SJCRH30 (cell line): ENCODE data around the gene SLPI. TPM values are rescaled to one million over a fixed set of nuclear protein-coding genes. Genes with fewer than 3 reads are reported as not detected.

Experiments
- DNase-seq, 2 experiments: peaks; one replicate each; pipeline ENCODE4 v3.0.0-alpha.2; 2015 to 2020
- H3K27ac ChIP-seq: fragments of 250-450 bp; sonication (Bioruptor Pico); 2 replicates; pipeline ENCODE4 v1.5.1; 2020; ENCODE audit warnings: mild to moderate bottlenecking, moderate library complexity
- H3K27me3 ChIP-seq: fragments of 250-450 bp; sonication (Bioruptor Pico); 2 replicates; pipeline ENCODE4 v1.5.1; 2020; ENCODE audit warnings: mild to moderate bottlenecking, moderate library complexity
- H3K36me3 ChIP-seq: fragments of 250-450 bp; sonication (Bioruptor Pico); 2 replicates; pipeline ENCODE4 v1.5.1; 2020; ENCODE audit warnings: mild to moderate bottlenecking, moderate library complexity
- H3K4me1 ChIP-seq: fragments of 250-450 bp; sonication (Bioruptor Pico); 2 replicates; pipeline ENCODE4 v1.5.1; 2020; ENCODE audit warnings: mild to moderate bottlenecking, moderate library complexity
- H3K4me3 ChIP-seq: fragments of 250-450 bp; sonication (Bioruptor Pico); 2 replicates; pipeline ENCODE4 v1.5.1; 2020; ENCODE audit warnings: mild to moderate bottlenecking, moderate library complexity
- H3K9me3 ChIP-seq: fragments of 250-450 bp; sonication (Bioruptor Pico); replicated peaks from 2 replicates; pipeline ENCODE4 v1.5.1; 2020; ENCODE audit warnings: mild to moderate bottlenecking, moderate library complexity
- total RNA-seq: library from RNA; depleted of rRNA; stranded (reverse); fragments of >200 nt; shearing (Covaris generic); gene quantifications from 2 replicates; pipeline ENCODE4 v1.2.3, GENCODE V29; 2014; rRNA removed

SLPI gene
- total RNA-seq, 1 experiment from 2014 or later = not detected

DNA sequence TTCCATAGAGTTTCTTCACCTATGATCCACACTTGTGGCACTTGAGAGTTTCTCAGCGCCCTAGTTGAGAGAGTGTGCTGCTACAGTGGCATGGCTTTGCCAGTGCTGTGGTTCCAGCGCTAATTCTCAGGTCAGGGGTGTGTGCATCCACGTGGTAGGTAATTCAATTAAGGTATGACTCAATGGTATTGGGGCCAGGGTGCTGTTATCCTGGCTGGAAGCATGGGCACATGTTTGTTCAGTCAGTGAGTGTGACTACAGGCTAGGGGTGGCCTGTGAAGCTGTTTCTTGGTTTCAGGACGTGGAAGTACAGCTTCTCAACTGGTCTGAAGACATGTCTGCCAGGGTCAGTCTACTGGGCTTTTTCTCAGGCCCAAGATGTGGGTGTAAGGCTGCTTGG is 36.2 kb downstream of the SLPI start:
- H3K27me3 ChIP-seq = peaks cover 28% of the 10 kb centered on the region
- DNase-seq = no peak
- H3K36me3 ChIP-seq = no peaks in the 10 kb centered on the region
- no peaks in the 10 kb centered on the region for H3K4me1 ChIP-seq
- H3K4me3 ChIP-seq = no peak overlapping the region
- H3K27ac ChIP-seq = no peak overlapping the region
- H3K9me3 ChIP-seq = no peaks in the 10 kb centered on the region

DNA sequence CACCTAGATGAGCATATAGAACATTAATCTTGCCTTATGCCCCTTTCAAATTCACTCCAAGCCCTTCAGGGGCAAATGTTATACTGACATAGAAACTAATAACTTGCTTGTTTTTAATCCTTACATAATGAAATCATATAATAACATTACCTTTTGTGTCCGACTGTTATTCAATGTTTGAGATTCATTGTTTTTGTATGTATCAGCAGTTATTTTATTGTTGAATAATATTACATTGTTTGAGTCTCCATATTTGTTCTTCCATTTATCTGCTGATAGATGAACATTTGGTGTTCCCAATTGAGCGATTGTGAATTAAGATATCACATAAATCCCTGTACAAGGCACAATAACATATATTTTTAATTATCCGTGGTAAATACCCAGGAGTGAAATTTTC is 41.5 kb downstream of the SLPI start:
- no peak overlapping the region for H3K27ac ChIP-seq
- no peaks in the 10 kb centered on the region for H3K36me3 ChIP-seq
- H3K4me3 ChIP-seq = no peak overlapping the region
- no peaks in the 10 kb centered on the region for H3K9me3 ChIP-seq
- no peaks in the 10 kb centered on the region for H3K4me1 ChIP-seq
- DNase-seq = no peak
- H3K27me3 ChIP-seq = 0 out of 2 replicates have a peak, but pooled peaks cover 2% of the 10 kb centered on the region

DNA sequence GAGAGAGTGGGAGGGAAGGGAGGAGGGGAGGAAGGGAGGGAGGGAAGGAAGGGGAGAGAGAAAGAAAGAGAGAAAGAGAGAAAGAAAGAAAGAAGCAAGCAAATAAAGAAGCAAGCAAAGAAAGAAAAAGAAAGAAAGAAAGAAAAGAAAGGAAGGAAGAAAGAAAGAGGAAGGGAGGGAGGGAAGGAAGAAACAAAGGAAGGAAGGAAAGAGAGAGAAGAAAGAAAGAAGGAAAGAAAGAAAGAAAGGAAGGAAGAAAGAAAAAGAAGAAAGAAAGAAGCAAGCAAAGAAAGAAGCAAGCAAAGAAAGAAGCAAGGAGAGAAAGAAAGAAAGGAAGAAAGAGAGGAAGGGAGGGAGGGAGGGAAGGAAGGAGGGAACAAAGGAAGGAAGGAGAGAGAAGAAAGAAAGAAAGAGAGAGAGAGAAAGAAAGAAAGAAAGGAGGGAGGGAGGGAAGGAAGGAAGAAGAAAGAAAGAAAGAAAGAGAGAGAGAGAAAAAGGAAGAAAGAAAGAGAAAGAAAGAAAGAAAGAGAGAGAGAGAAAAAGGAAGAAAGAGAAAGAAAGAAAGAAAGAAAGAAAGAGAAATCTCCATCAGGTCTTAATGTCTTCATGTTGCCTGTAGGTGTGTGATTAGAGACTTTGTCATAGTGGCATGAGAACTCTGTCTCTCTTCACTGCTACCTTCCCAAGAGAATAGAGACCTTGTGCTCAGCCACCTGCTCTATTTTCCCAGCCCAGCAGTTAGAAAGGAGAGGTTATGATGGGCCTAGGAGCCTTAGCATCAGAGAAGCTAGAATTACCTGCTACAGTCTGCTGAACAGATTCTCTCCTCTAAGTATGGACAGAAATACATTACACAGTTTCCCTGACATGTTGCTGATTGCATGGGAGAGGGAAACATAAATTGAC is 42.5 kb downstream of the SLPI start:
- Histone ChIP-seq H3K4me3 (no peak overlapping the region), H3K9me3 (no peaks in the 10 kb centered on the region), H3K4me1 (no peaks in the 10 kb centered on the region), H3K27me3 (0 out of 2 replicates have a peak, but pooled peaks cover 2% of the 10 kb centered on the region), H3K36me3 (no peaks in the 10 kb centered on the region), H3K27ac (no peak overlapping the region)
- no peak for DNase-seq

DNA sequence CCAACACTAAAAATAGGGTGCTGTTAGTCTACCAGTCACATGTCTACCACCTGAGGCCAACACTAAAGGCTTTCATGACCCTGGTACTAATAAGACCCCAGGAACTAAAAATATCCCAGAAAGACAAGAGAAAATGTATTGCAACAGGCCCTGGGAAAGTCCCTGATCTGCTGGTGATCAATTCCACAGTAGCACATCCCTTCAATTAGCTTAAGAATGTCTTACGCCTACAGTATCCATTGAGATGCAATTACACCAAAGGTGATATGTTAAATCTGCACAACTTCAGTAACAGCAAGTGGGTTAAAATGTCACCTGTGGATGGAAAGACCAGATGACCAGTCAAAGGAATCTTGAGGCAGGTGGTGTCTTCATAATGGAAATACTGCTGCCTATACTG is 44.4 kb downstream of the SLPI start:
- DNase-seq = no peak
- Histone ChIP-seq H3K27ac (no peak overlapping the region), H3K36me3 (no peaks in the 10 kb centered on the region), H3K27me3 (peaks cover 2% of the 10 kb centered on the region; the same call in 1 of the 2 replicates), H3K4me1 (no peaks in the 10 kb centered on the region), H3K9me3 (no peaks in the 10 kb centered on the region), H3K4me3 (no peak overlapping the region)

DNA sequence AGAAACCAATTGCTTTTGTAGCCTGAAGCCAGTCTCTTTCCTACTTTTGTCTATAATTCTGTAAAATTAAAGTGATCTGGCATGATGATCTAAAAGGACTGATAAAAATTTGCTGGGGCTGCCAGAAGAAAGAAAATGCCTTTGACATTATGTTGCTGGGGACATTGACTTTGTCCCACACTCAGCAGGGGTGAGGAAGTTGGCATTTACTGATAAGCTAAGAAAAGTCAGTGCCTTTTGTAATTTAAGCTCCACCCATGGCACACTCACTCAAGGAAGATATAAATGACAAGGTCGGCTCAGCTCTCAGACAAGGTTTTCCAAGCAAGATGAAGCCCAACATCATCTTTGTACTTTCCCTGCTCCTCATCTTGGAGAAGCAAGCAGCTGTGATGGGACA is 47.6 kb downstream of the SLPI start, which contains the start of gene SEMG1:
Gene SEMG1, plus strand, starts transcription at position 309 of the 400 bp plus-strand sequence. Its CDS starts 21 bp downstream, at position 330.
- no peaks in the 10 kb centered on the region for H3K36me3 ChIP-seq
- no peaks in the 10 kb centered on the region for H3K9me3 ChIP-seq
- no peaks in the 10 kb centered on the region for H3K4me1 ChIP-seq
- no peak within 1 kb of the TSS for H3K27ac ChIP-seq
- H3K4me3 ChIP-seq = no peak within 1 kb of the TSS
- peaks cover 3% of the 10 kb centered on the region; the same call in 1 of the 2 replicates for H3K27me3 ChIP-seq
- no peak for DNase-seq

Other genes with a start within 250 kb of the SLPI start
- not detected in 2 replicates for gene KCNS1, start 153.4 kb downstream of the SLPI start, total RNA-seq
- gene WFDC5, start 139.4 kb downstream of the SLPI start, total RNA-seq = not detected in 2 replicates
- gene WFDC12, start 130.1 kb downstream of the SLPI start, total RNA-seq = not detected in 2 replicates
- gene PI3, start 79.7 kb downstream of the SLPI start, total RNA-seq = not detected in 2 replicates
- not detected in 2 replicates for gene SEMG1, start 47.5 kb downstream of the SLPI start, total RNA-seq
- gene SEMG2, start 33.2 kb downstream of the SLPI start, total RNA-seq = not detected in 2 replicates
- gene RBPJL, start 52.3 kb upstream of the SLPI start, total RNA-seq = not detected in 2 replicates
- gene MATN4, start 53.7 kb upstream of the SLPI start, total RNA-seq = 0.18 TPM in 1 of 2 replicates, not detected in the other
- gene SDC4, start 93.9 kb upstream of the SLPI start, total RNA-seq = 47.4 and 48.7 TPM in 2 replicates
- 24.2 and 27.8 TPM in 2 replicates for gene SYS1, start 108.6 kb upstream of the SLPI start, total RNA-seq
- not detected in 2 replicates for gene TP53TG5, start 123.8 kb upstream of the SLPI start, total RNA-seq
- 5.2 and 8.1 TPM in 2 replicates for gene DBNDD2, start 153.7 kb upstream of the SLPI start, total RNA-seq
- 106 and 110 TPM in 2 replicates for gene PIGT, start 161.6 kb upstream of the SLPI start, total RNA-seq
- 5.0 and 6.6 TPM in 2 replicates for gene WFDC2, start 215.2 kb upstream of the SLPI start, total RNA-seq